CD1c-positive myeloid dendritic cell (primary cell): ENCODE data around the gene SHISA5.
A peak's percentile ranks its signal among the peaks of the same experiment; 100 is the strongest.

Source experiments
- DNase-seq: peaks from one replicate; pipeline ENCODE4 v3.0.0-alpha.2; 2016; ENCODE audit errors: extremely low spot score

The SHISA5 gene

GRCh38 chr3:48431224-48432029 lies 72.5 kb downstream of the SHISA5 start:
- DNase-seq = peak; percentile 29

GRCh38 chr3:48430708-48431101 lies 73.3 kb downstream of the SHISA5 start:
- DNase-seq = no peak

DNA sequence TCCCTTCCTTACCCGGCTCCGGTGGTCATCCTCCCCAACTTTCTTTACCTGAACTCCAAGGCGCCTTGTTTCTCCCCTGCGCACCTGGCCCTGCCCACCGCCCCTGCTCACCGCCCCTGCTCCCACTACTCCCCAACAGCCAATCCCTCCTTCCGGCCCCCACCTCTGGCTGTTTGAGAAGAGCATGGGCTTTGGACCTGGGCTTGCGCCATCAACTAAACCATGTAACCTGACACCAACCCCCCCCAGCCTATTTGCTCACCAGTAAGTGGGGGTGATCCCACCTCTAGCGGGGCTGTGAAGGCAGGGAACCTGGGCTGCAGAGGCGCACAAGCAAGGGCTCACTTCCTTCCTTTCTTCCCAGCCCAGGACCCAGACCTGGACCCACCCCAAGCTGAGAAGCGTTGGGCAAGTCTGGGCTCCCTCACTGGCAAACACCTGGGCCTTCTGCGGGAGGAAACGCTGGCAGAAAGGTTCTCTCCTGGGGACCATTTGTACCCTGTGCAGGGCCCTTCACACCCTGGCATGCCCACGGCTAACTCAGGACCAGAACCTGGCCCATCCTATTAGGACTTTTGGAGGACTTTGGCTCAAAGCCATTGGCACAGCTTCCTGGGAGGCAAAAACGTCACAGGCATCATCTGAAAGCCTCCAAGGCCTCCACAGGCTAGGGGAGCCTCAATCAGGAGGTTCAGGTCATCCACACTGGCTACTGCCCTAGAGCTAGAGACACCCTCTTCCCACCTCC lies 73.8 kb downstream of the SHISA5 start, which contains the start of gene PLXNB1:
PLXNB1 (minus strand) TSS at position 127 of the 748 bp plus-strand sequence. CDS start 5,475 bp downstream, outside the sequence.
- DNase-seq = no peak

DNA sequence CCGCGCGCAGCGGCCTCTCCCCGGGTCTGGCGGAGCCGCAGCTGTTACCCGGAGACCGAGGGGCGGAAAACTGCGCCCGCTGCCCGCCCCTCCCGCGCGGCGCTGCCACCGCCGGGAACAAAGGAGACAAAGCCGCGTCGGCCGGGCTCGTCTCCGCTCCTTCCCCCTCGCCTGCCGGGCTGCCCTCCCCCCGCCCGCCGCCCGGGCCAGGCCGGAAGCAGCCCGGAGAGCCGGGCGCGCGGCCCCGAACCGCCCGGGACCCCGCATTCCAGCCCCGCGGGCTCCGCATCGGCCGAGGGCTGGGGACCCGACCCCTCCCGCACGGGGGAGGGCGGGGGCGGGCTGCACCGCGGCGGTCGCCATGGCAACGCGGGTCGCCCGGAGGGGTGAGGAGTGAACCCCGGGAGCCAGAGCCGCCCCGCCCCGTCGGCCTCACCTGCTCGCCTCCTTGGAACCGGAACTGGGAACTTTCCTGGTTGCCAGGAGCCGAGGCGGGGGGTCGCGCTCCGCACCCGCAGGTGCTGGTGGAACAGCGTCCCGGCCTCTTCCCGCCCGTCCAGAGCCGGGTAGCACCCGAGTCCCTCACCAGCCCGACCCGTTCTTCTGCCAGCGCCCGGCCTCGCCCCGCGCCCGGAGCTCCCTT lies 74.5 kb downstream of the SHISA5 start:
- peak; percentile 56 for DNase-seq

DNA sequence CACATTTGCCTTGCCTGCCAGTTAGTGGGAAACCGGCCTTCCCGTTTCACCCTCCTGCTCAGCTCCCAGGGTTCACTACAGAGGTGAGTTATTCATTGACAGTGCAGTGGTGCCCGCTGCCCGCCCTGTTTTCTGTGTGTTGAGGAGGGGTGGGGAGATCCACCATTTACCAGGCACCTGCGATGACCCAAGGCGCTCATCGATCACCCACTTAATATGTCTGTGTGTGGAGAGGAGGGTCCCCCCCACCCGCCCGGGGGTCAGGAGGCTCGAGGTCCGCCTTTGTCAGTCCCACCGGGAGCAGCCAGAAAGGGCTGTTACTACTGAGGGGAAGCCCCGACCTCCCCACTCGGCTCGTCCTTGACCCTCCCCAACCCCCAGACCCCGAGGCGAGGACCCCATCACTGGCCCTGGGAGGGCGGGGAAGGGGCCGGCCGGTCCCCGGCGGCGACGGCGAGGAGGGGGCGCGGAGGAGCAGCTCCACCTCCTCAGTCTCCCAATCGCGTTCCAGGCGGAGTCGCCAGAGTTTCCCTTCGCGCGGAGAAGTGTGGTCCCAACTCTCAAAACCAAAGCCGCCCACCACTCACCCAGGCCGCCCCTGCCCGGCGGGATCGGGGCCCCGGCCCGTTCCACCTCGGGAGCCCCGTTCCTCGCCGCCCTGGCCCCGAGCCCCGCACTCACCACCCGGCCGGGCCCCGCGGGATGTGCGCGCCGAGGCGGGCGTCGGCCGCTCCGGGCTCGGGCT lies 75.2 kb downstream of the SHISA5 start:
- DNase-seq = peak; percentile 5

DNA sequence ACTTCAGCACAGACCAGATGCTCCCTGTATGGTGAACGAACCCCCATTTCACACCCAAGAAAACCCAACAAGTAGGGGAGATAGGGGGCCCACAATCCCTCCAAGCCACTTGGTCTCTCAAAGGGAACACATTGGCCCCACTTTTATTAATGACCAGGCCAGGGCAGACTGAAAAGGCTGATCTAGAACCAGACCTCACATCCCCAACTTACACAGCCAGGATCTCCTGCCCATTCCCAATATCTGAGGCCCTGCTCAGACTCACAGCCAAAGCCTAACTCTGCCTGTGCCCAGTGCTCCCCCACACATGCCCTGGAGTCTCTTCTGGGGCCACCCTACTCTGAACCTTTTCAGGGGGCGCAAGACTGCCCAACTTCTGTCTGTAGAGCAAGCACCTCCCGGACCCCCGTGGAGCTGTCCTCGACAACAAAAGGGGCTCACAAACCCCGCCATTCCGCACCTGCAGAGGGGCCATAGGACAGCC lies 75.8 kb downstream of the SHISA5 start:
- DNase-seq = no peak

- no peak for DNase-seq
Measured at GRCh38 chr3:48427630-48427962, 76.4 kb downstream of the SHISA5 start.

DNA sequence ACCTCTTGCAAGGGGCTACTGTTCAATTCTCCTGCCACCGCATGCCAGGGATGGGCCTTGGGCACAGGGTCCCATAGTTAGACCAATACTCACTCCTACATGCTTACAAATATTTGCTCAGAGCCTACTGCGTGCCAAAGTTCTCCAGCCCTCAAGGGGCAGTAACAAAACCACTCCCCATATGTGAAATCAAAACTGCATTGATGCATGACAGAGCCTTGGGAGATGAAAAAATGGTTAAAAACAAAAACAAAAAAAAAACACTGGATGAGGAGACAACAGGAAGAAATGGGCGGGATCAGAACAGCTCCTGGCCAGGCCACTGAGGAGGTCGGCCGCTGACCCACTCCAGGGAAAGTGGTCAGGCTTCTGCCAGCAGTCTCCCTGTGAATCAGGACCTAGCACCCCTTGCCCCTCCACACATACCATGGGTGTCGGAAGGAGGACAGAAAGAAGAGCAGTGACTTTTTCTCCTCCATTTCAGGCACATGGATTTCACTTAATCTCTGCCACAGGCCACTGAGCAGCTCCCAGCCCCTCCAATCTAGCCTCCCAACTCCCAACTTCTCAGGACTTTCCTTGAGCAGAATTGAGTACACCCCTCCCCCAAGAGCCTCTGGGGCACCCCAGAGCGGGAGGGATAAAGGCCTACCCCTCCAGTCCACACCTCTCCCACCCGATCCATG lies 76.9 kb downstream of the SHISA5 start:
- no peak for DNase-seq

GRCh38 chr3:48426401-48426909 lies 77.5 kb downstream of the SHISA5 start:
- DNase-seq = no peak

DNA sequence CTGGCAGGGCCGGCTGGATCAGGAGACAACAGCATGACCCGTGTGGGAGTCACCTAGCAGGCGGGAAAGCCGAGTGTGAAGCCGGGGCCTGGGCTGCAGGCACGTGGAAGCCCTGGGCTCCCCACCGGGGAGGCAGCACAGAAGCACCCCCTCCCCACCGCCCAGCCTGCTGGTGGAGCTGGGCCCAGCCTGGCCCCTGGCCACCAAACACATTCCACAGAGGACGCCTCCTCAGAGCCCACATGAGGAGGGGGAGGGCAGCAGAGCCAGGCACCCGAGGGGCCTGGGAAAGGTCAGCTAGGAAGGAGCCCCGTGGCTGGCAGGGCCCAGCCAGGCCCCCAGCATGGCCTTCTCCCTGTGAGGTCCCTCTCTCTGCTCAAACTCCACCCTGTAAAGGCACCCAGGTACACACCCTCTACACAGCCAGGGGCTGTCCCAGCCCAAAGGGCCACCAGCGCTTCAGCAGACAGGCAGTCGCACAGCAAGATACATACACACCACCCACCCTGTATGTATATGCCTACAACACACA lies 78.6 kb downstream of the SHISA5 start:
- DNase-seq = no peak

GRCh38 chr3:48423883-48424695 lies 79.9 kb downstream of the SHISA5 start:
- no peak for DNase-seq

DNA sequence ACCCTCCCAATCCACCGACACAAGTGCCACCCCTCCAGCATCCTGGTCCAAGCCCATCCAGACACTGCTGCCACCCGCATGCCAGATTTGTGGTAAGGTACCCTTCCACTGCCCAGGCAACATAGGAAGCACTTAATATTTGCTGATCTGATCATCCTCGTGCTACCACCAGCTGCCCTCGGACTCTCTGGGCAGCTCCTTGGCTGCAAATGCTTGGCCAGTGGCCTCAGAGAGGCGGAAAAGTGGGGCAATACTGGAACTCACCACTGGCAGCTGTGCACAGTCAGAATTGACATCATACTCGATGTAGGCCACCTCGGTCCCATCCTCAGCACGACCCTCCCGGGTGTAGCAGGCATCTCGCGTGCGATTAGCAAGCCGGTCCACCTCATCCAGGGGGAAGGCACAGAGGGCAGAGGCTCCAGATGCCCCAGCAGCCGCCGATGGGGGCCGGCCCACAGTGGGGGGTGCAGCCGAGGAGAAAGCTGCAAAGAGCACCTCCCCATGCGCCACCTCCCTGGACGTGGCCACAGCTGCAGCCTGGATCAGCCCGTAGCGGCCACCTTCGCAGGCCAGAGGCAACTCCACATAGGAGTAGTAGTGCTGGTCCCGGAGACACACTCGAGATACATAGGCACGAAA lies 80.6 kb downstream of the SHISA5 start:
- no peak for DNase-seq

DNA sequence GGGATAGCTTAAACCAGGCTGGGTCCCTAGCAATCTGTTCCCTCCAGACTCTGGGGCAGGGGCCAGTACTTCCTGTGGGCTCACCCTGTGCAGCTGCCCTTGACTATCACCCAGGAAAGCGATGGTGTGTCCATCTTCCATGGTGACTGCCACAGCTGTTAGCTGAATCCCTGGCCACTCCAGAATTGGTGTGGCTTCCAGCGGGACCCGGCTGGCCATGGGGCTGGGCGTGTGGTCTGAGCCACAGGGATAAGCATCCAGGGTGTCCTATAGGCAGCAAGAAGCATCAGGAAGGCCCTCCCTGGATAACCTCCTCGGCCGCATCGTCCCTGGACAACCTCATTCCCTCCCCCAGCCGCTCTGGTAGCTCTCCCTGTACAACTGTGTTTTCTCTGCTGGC lies 81.3 kb downstream of the SHISA5 start:
- no peak for DNase-seq

DNA sequence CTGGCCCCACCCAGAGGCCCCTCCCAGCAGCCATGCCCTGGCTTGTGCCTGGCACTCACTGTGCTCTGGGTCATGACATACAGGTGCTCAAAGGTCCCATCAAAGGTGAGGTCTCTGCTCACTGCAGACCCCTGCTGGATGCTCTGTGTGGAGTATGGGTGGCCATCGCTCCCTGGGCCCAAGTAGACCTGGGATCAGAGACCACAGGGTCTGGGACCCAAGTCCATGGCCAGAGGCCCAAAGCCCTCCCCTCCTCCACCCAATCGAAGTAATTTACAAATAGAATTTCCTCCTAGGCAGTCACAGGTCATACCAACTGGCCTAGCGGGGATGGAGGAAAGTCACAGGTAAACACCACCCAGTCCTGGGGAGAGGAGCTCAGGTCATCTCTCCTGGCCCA lies 81.7 kb downstream of the SHISA5 start:
- DNase-seq = no peak

- DNase-seq = no peak
Measured at GRCh38 chr3:48420561-48420960, 83.4 kb downstream of the SHISA5 start.

- no peak for DNase-seq
Measured at GRCh38 chr3:48419597-48419996, 84.4 kb downstream of the SHISA5 start.

DNA sequence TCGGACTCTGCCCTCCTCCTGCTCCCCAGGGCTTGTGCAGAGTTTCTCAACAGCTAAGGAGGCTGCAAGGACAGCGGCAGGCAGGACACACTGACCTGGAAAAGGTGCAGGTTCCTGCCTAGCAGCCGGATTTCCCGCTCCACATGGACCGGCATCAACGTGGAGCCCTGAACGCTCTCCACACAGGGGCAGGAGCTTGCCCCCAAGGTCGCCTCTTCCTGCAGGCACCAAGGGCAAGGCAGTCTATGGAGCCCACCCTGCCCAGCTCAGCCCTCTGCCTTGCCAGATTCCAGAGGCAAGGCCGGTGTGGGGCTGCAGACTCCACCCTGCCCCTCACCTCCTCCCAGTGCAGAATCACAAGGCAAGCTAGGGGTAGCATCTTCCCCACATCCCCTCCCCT lies 84.8 kb downstream of the SHISA5 start:
- DNase-seq = no peak

DNA sequence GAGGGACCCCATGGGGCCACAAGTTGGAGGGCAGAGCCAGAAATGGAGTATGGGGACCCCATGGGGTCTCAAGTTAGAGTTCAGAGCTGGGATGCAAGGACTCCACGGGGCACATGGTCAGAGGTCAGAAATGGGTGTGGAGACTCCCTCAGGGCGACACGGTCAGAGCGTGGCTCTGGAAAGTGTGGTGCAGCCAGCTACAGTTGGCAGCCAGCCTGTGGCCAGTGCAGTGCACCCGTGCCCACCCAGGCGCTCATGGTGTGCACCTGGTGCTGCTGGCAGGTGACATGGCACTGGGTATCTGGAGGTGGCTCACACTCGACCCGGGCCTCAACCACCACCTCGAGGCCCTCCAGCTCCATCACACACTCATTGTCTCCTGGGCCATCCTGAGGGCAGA lies 85.3 kb downstream of the SHISA5 start:
- no peak for DNase-seq

DNA sequence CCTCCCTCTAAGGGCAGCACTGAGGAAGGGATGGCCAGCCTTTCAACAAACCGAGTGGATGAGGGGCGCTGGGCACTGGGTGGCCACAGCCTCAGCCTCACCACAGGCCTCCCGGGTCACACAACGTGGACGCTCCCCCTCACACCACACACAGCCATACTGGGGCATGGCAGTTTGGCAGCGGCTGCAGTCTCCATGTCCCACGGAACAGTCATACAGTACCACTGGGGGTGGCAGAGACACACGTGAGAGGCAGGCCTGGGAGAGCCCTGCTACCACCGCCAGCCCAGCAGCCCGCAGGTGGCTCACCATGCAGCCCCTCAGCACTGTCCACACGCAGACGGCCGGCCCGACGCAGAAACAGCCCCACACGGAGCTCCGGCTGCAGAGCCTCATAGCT lies 85.8 kb downstream of the SHISA5 start:
- DNase-seq = no peak
